HG03108 (cell line): ENCODE data around the gene PLEKHG3.

ENCODE experiments used
- ATAC-seq: cut with Tn5 transposase; IDR thresholded peaks from one replicate; pipeline ENCODE4 v1.9.1; 2021; ENCODE audit warnings: moderate library complexity; ENCODE audit not compliant: unreplicated experiment

Gene PLEKHG3

DNA sequence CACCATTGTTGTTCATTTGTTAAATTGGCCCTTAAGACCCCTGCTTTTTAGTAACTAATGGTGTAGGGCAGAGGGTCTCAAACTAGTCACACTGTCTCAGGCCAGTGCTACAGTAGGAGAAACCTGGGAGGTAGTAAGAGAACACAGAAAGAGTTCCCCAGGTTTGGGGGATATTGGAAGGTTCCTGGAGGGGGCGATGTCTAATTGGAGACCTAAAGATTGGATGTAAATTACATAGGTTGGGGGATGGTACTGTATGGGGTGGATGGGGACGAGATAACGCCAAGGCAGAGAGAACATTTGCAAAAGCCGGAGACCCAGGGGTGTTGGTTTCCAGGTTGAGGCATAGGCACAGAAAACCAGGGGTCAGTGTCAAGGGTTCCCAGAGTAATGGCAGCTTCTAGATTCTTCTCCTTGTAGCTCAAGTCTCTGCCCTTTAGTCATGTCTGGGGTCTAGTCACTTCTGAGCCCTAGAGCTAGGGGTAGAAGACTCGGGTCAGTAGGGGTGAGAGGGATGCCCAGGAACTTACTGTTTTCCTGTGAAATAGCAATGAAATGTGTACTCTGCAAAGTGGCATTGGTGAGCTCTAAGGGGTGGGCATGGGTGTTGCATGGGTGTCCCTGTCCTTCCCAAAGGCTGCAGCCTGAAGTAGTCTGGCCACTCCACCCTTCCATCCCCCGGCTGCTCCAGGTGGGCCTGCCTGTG is 21.8 kb downstream of the PLEKHG3 start:
- ATAC-seq, result no peak

DNA sequence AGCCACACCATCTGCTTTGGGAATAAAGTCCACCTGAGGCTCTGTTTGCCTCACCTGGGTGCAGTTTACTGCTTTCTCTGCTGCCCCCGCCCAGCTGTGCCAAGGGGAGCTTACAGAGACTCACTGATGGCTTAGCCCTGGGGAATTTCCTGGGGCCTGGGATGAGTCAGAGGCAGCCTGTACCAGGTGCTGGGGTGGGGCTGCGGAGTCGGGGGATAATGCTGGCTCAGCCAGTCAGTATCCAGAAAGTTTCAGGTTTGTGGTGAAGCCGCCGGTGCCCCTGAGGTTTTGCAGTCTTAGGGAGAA is 22.3 kb downstream of the PLEKHG3 start:
- no peak for ATAC-seq

DNA sequence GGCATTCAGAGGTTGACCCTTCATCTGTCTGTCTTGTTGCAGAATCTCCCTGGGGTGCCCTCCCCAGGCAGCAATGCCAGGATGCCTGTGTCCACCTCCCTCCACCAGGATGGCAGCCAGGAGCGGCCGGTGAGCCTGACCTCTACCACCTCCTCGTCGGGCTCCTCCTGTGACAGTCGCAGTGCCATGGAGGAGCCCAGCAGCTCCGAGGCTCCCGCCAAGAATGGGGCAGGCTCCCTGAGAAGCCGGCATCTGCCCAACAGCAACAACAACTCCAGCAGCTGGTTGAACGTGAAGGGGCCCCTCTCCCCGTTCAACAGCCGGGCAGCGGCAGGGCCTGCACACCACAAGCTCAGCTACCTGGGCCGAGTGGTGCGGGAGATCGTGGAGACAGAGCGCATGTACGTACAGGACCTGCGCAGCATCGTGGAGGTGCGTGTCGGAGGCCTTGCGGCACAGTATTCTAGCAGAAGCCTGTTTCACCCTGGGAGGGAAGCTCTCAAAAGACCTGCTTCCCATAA is 23.4 kb downstream of the PLEKHG3 start:
- no peak for ATAC-seq

DNA sequence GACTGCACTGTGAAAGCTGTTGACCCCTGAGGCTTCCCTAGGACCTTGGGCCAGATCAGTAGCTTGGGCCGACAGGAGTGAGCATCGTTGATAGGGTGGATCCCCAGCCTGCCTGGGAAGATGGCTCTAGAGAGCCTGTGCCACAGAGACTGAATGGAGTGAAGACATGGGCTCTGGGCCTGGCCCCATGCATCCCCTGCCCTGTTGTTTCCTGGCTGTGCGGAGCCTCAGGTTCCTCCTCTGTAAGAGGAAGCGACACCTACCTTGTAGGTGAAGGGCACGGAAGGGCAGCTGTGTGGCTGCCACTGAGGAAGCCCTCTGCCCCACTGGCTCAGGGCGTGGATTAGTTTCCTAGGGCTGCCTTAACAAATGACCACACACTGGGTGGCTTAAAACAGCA is 23.9 kb downstream of the PLEKHG3 start:
- ATAC-seq, result no peak

DNA sequence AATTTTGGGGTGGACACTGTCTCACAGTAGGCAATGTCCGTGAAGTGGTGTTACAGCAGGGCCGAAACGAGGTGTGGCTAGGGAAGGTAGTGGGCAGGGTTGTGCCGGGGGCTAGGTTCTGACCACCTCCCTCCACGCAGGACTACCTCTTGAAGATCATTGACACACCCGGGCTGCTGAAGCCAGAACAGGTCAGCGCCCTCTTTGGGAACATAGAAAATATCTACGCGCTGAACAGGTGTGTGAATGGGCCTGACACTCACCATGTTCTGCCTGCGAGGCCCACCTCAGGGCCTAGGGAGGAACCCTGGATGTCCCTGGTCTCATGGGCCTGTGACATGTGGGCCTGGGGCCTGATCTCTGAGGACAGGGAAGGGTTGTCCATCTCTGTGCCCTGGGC is 24.6 kb downstream of the PLEKHG3 start:
- no peak for ATAC-seq

DNA sequence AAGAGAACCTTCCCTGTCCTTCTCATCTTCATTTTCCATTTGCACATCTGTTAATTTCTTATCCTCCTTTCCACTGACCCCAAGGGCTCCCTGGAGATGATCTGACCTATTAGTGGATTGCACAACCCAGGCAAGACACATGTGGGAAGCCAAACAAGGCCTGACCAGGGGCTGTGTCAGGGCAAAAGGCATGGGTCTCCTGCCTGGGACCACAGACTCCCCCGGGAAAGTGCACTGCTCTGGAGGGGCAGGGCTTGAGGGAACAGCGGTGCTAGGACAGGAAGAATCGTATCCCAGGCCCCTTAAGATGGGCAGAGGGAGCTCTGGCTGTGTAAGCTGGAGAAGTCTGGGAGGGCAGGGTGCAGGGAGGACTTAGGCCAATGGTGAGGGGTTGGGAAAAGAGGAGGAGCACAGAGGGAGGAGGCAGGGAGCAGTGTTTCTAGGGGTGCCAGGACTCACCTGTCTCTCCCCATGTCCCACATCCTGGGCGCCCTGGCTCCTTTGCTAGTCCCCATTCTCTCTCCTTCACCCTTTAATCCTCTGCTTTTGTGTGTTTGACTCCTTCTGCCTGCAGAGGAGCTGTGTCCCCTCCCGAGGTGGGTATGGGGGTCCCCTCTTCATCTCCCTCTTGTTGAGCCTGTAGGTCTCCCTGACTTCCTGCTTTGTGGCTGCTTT is 25.3 kb downstream of the PLEKHG3 start:
- no peak for ATAC-seq

DNA sequence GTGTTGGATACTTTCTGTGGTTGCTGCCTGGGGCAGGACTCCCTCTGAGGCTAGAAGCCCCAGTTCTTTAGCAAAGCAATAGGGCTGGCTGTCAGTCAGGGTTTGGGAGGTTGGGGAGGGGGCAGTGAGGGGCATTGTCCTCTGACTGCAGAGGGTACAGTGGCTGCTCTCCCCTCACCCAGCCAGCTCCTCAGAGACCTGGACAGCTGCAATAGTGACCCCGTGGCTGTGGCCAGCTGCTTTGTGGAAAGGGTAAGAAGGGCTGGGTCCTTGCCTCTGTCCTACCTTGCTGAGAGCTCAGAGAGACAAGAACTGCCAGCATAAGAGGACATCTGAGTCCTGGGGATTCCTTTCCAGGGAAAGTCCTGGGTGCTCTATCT is 25.8 kb downstream of the PLEKHG3 start:
- ATAC-seq, result no peak

DNA sequence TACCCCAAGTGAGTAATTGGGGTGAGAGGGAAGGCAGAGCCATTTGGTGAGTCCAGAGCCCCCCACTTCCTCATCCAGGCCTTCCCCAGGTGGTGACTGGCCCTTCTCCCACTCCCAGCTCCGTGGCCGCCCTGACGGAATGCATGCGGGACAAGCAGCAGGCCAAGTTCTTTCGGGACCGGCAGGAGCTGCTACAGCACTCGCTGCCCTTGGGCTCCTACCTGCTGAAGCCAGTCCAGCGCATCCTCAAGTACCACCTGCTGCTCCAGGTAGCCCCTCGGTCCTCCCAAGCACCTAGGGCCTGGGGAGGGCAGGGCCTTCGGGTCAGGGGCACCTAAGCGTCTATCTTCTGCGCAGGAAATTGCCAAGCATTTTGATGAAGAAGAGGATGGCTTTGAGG is 26.5 kb downstream of the PLEKHG3 start:
- ATAC-seq, result no peak

DNA sequence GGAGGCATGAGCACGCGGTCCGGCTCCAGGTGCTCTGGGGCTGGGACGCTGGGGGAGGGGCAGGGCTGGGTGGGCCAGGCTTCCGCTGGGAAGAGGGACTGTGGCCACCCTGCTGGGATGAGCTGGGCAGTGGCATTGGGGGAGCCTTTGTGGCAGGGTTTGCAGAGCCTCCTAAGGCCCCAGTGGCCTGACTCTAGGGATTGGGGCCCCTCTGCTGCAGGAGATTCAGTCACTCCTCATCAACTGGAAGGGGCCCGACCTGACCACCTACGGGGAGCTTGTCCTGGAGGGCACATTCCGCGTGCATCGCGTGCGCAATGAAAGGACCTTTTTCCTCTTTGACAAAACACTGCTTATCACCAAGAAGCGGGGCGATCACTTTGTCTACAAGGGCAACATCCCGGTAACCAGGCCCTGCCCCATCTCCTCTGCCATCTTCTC is 26.9 kb downstream of the PLEKHG3 start:
- no peak for ATAC-seq

DNA sequence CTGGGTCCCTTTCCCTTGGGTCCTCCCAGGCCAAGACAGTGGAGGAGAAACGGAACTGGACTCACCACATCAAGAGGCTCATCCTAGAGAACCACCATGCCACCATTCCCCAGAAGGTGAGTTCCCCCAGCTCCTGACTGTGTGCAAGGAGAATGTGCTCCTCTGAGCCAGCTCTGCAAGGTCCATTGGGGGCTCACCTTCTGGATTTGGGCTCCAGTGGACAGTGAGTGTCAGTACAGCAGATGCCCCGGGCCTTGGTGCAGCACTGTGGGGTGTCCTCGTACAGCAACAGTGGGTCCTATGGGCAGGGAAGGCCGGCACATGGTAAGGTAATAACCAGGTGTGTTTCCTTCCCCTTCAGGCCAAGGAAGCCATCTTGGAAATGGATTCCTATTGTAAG is 27.8 kb downstream of the PLEKHG3 start:
- no peak for ATAC-seq

DNA sequence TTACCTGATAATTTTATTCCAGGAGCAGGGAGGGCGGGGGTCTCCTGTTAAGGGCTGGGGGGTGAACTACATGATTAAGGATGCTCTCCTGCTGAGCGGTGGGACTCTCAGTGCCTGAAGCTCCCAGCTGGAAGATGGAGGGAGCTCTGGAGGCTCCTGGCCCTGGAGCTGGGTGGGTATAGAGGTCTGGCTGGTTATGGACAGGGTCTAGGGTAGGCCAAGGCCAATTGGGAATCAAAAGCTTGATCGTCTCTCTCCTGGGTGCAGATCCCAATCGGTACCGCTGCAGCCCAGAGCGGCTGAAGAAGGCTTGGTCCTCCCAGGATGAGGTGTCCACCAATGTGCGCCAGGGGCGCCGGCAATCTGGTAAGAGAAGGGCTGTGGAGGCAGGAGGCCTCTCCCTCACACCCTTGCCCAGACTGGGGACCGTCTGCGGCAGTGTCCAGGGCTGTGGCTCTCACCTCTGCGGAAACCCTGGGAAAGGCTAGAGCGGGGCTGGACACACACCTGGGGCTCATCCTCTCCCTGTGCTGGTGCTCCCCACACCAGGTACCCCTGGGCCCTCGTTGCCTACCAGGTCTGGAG is 28.4 kb downstream of the PLEKHG3 start:
- no peak for ATAC-seq

DNA sequence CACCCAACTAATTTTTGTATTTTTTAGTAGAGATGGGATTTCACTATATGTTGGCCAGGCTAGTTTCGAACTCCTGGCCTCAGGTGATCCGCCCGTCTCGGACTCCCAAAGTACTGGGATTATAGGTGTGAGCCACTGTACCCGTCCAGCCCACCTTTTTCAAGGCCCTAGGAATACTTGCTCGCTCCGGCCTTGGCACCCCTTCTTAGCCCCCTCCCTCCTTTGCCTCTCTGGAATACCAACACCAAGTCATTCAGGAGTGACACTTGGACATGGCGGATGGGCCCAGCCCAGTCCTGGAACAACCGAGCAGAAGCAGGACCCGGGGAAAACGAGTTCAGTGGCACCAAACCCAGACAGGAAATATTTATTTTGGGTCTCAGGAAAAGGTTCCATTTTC is 29.1 kb downstream of the PLEKHG3 start:
- no peak for ATAC-seq

DNA sequence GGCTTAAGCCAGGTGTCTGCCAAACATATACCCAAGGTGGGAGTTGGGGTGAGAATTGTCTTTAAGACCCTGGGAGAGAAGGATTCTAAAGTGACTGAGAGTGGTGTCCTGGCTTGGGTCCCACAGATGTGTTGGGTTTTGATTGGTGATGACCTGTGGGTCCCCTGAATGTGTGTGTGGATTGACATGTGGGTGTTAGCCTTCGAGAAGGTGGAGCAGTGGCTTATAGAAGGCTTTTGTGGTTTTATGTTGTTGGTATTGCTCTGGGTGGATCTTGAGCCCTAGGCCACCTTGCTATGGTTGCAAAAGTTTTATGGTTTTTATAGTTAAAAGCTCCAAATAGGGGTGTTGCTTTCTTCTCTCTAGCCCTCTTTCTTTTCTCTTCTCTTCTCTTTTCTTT is 29.7 kb downstream of the PLEKHG3 start:
- no peak for ATAC-seq

DNA sequence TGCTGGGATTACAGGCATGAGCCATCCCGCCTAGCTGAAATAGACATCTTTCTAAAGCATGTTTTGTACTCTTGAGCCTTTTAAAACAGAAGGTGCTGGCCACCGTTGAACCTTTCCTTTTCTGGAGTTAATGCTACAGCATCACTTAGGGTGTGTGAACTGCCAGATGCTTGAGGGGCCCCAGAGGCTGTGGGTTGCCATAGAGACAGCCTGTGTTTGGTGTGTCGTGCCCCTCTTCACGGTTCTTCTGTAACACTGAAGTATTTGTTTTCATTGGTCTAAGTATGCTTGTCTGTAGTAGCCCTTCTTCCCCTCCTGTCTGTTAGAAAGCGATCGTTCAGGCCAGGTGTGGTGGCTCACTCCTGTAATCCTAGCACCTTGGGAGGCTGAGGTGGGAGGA is 30.8 kb downstream of the PLEKHG3 start:
- no peak for ATAC-seq

DNA sequence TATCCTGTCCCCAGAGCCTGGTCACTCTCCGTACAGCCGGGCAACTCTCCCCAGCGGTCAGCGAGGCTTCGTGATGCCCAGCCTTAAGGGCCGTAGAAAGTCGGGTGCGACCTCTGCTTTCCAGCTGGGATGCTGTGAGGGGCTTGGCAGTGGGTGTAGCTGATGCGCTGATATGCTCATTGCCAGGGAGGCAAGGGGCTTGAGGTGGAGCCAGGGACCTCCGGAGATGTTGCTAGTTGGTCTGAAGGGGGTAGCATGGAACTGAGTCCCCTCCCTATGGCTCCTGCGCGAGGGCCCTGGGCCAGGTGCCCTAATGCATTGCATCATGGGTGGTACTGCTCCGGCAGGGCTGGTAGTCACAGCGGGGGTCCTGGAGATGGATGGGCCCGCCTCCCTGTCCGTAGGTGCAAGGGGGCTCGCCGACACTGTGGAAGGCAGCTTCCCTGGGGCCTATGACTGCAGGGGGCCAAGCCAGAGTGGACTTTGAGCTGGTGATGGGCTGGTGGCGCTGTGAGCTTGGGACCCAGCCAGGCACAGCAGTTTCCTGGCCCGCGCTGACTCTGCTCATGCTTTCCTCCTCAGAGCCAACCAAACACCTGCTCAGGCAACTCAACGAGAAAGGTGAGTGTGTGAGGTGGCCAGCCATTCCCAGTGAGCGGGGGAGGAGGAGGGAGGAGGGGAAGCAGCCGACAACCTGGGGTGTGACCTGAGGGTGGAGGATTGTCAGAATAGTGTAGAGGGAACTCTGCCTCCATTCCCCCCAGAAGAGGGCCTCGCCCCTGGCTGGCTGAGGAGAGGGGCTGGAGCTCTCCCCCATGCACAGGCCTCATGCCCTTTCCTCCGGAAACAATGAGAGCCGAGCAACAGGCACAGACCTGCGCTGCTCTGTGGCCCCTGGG is 32.3 kb downstream of the PLEKHG3 start:
- no peak for ATAC-seq

DNA sequence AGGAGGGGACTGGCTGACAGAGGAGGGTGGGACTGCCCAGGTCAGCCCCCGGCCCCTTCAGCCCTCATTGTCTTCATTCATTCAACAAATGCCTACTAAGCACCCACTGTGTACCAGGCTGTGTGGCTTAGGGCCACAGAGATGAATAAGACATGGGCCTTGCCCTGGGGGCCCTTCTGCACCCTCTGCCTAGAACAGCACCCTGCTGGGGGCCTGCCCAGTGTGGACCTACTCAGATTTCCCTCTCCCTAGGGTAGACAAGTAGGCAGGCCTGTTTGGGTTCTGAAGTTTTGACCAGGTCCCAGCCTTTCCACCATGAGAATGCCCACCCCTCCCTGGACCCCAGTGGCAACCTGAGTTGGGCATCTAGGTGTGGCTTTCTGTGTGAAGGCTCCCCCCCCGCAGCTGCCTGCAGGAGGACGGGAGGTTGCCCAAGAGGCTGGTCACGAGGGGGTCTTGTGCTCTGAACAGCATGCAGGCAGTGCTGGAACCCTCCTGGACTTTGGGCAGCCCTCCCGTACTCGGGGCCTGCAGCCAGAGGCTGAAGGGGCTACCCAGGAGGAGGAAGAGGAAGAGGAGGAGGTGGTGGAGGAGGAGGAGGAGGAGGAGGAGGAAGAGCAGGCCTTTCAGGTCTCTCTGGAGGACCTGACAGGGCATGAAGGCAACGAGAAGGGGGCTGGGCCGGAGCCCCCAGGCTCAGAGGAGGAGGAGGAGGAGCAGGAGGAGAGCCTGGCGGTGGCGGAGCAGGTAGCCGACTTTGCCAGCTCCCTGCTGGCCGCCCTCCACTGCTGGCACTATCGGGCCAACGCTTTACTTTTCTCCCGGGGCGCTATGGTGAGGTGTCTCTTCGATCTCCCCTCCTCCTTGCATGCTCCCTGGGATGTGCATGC is 33.4 kb downstream of the PLEKHG3 start:
- ATAC-seq, result no peak

DNA sequence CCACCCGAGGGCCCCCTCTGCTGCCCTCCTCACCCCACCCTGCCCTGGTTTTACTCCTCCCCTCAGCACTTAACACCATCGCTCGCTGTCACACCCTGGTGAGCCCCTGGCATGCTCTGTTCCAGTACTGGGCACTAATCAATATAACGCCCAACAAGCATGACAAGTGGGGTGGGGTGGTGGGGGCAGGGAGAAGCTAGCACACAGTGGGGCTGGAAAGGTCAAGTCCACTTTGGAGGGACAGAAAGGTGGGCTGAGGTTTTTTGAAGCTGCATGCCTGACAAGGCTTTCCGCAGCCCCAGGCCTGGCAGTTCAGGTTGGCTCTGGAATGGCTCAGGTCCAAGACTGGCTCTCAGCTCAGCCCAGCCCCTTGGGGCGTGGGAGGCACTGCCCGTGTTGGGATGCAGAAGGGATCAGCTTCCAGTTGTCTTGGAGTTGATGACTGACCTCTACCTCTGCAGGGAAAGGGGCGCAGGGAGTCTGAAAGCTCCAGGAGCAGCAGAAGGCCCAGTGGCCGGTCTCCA is 34.1 kb downstream of the PLEKHG3 start:
- ATAC-seq, result no peak

DNA sequence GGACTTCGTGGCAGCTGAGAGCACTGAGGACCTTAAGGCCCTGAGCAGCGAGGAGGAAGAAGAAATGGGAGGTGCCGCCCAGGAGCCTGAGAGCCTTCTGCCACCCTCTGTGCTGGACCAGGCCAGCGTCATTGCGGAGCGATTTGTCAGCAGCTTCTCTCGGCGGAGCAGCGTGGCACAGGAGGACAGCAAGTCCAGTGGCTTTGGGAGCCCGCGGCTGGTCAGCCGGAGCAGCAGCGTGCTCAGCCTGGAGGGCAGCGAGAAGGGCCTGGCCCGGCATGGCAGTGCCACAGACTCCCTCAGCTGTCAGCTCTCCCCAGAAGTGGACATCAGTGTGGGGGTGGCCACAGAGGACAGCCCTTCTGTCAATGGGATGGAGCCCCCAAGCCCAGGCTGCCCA is 37.0 kb downstream of the PLEKHG3 start:
- ATAC-seq, result no peak

DNA sequence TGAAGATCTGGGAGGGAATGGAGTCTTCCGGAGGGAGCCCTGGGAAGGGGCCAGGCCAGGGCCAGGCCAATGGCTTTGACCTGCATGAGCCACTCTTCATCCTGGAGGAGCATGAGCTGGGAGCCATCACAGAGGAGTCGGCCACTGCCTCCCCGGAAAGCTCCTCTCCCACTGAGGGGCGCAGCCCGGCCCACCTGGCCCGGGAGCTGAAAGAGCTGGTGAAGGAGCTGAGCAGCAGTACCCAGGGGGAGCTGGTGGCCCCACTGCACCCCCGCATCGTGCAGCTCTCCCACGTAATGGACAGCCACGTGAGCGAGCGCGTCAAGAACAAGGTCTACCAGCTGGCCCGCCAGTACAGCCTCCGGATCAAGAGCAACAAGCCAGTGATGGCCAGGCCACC is 37.7 kb downstream of the PLEKHG3 start:
- no peak for ATAC-seq

DNA sequence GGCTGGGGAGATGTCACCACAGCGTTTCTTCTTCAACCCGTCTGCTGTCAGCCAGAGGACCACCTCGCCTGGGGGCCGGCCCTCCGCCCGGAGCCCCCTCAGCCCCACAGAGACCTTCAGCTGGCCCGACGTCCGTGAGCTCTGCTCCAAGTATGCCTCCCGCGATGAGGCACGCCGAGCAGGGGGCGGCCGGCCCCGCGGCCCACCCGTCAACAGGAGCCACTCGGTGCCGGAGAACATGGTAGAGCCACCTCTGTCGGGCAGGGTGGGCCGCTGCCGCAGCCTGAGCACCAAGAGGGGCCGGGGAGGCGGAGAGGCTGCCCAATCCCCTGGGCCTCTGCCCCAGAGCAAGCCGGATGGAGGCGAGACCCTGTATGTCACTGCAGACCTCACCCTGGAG is 38.8 kb downstream of the PLEKHG3 start:
- no peak for ATAC-seq
